Activated B cell treated with CpG ODN at 0.5 μM for 24 hours (primary cell): Measurements from ENCODE around the gene DRAXIN. TPM values are rescaled to one million over a fixed set of nuclear protein-coding genes. Genes with fewer than 3 reads are reported as not detected.

Source experiments
- ATAC-seq: fragments of 200-7000 bp; cut with Tn5 transposase; one replicate; pipeline ENCODE4 v1.10.0; 2021; ENCODE audit warnings: low read depth, mild to moderate bottlenecking, moderate library complexity
- CTCF ChIA-PET: fragments of 350-600 bp; sonication (Branson Sonifier 250); formaldehyde crosslinking; loops from one replicate; lab custom pipeline; 2021; ENCODE audit warnings: antibody characterized with exemption; lab: Charles Lee
- POLR2A ChIA-PET: fragments of 350-600 bp; sonication (Branson Sonifier 250); formaldehyde crosslinking; loops from one replicate; lab custom pipeline; 2021; ENCODE audit warnings: antibody characterized with exemption; lab: Charles Lee
- DNase-seq: peaks from one replicate; pipeline ENCODE4 v3.0.0; 2022
- H3K27ac Mint-ChIP-seq: one replicate; pipeline ENCODE4 v1.8.0; 2020; ENCODE audit warnings: mixed read lengths
- H3K27me3 Mint-ChIP-seq: one replicate; pipeline ENCODE4 v1.8.0; 2021; ENCODE audit warnings: mixed read lengths
- H3K36me3 Mint-ChIP-seq: one replicate; pipeline ENCODE4 v1.8.0; 2021; ENCODE audit warnings: low read depth, mixed read lengths
- H3K4me1 Mint-ChIP-seq: one replicate; pipeline ENCODE4 v1.8.0; 2021; ENCODE audit warnings: mixed read lengths
- H3K4me3 Mint-ChIP-seq: one replicate; pipeline ENCODE4 v1.8.0; 2020; ENCODE audit warnings: mild to moderate bottlenecking, mixed read lengths
- H3K9me3 Mint-ChIP-seq: one replicate; pipeline ENCODE4 v1.8.0; 2020; ENCODE audit warnings: mixed read lengths
- CTCF ChIP-seq: fragments of 200-600 bp; IDR thresholded peaks from one replicate; pipeline ENCODE4 v1.8.0; 2022; ENCODE audit warnings: antibody characterized with exemption, mild to moderate bottlenecking
- intact Hi-C: fragments of 100-400 bp; cut with micrococcal nuclease; formaldehyde crosslinking; loops from one replicate; pipeline ENCODE4 v1.15.1; 2024
- total RNA-seq: library from RNA; stranded (reverse); gene quantifications from 2 replicates; pipeline ENCODE4 v1.2.3, GENCODE V29; 2022

DRAXIN gene
- total RNA-seq, 1 donor from 2014 or later: 0.18 TPM

GRCh38 chr1:11680270-11681070, 11.0 kb upstream of the DRAXIN start:
- POLR2A ChIA-PET: interaction anchor here (0.7 to 4.5 kb wide), 8 partner anchors 11 to 228 kb away, joined by 3 to 38 read pairs (median 6); partner anchors contain the start of gene FBXO6
- H3K4me3 Mint-ChIP-seq: peak overlapping the region; percentile 92
- ATAC-seq (peak; percentile 3), DNase-seq (no peak)
- no peaks in the 10 kb centered on the region for H3K9me3 Mint-ChIP-seq
- no peaks in the 10 kb centered on the region for H3K27me3 Mint-ChIP-seq
- no peak for TF ChIP-seq CTCF
- H3K4me1 Mint-ChIP-seq: peaks cover 22% of the 10 kb centered on the region
- CTCF ChIA-PET: interaction anchor here (2.8 kb wide), 2 partner anchors 16 to 39 kb away, joined by 11 to 12 read pairs; partner anchors contain the start of gene FBXO6
- intact Hi-C loops: loop anchor here (1.0 to 2.0 kb wide), 6 partner anchors 16 to 408 kb away; partner anchors contain the start of genes AGTRAP, FBXO2, FBXO44 and FBXO6
- H3K27ac Mint-ChIP-seq: no peak overlapping the region
- H3K36me3 Mint-ChIP-seq: peaks cover 8% of the 10 kb centered on the region

DNA sequence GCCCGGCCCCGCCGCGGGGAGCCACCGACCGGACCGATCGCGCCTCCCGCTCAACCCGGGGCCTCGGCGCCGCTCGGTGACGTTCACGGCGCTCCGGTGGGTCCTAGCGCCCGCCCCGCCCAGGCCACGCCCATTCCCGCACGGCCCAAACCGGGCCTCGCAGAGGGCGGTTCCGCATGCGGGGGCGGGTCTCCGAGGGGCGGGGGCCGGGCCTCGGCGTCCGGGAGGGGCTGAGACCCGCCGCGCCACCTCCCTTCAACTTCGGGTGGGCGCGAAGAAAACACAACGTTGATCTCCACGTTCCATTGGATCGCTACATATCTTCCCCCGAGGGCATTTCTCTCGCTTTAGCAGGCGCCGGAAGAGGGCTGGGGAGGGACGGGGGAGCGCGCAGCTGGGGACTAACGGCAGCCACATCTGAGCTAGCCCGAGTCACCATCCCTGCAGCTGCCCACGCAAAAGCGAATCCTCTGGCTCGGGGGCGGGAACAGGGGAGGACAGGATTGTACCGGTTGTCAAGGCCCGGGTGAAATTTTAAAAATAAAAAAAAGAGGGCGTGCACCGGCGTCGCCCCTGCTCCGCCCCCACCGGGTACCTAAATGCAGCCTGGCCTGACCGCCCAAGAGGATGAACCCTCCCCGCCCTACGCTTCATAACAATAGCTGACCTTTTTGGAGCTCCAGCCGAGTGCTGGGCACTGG, 10.3 kb upstream of the DRAXIN start, which contains the start of gene MAD2L2:
MAD2L2 (minus strand) TSS at position 78 of the 701 bp plus-strand sequence. CDS start 547 bp downstream, outside the sequence.
- DNase-seq (peak; percentile 93), ATAC-seq (peak; percentile 90)
- Mint-ChIP-seq H3K4me3 (peak within 1 kb of the TSS; percentile 92), H3K27me3 (no peaks in the 10 kb centered on the region), H3K27ac (peak within 1 kb of the TSS; percentile 88), H3K36me3 (peaks cover 2% of the 10 kb centered on the region), H3K4me1 (peaks cover 22% of the 10 kb centered on the region), H3K9me3 (no peaks in the 10 kb centered on the region)
- ChIA-PET CTCF (interaction anchor here (1.0 to 2.8 kb wide), 3 partner anchors 17 to 38 kb away, joined by 3 to 12 read pairs (median 11); partner anchors contain the start of gene FBXO6), POLR2A (interaction anchor here (0.5 to 4.5 kb wide), 13 partner anchors 10 to 419 kb away, joined by 3 to 38 read pairs (median 3); partner anchors contain the start of genes DRAXIN and FBXO6)
- intact Hi-C loops: loop anchor here (1.0 to 2.0 kb wide), 6 partner anchors 17 to 408 kb away; partner anchors contain the start of genes AGTRAP, FBXO2, FBXO44 and FBXO6
- TF ChIP-seq CTCF: no peak

GRCh38 chr1:11682287-11682771, 9.2 kb upstream of the DRAXIN start:
- intact Hi-C loops: no loop called here
- H3K4me3 Mint-ChIP-seq: peak overlapping the region; percentile 59
- POLR2A ChIA-PET: interaction anchor here (0.5 to 4.5 kb wide), 9 partner anchors 18 to 421 kb away, joined by 3 to 38 read pairs (median 5); partner anchors contain the start of genes AGTRAP and FBXO6

GRCh38 chr1:11682799-11683198, 8.7 kb upstream of the DRAXIN start:
- peaks cover 2% of the 10 kb centered on the region for H3K27me3 Mint-ChIP-seq
- H3K9me3 Mint-ChIP-seq: no peaks in the 10 kb centered on the region
- CTCF ChIA-PET: interaction anchor here (2.8 kb wide), 2 partner anchors 19 to 37 kb away, joined by 11 to 12 read pairs; partner anchors contain the start of gene FBXO6
- no peak for DNase-seq
- H3K27ac Mint-ChIP-seq: no peak overlapping the region
- ATAC-seq: no peak
- POLR2A ChIA-PET: interaction anchor here (0.7 to 4.5 kb wide), 4 partner anchors 19 to 226 kb away, joined by 3 to 38 read pairs (median 28); partner anchors contain the start of genes AGTRAP and FBXO6
- intact Hi-C loops: no loop called here
- H3K36me3 Mint-ChIP-seq: peaks cover 2% of the 10 kb centered on the region
- peaks cover 22% of the 10 kb centered on the region for H3K4me1 Mint-ChIP-seq
- H3K4me3 Mint-ChIP-seq: no peak overlapping the region
- no peak for TF ChIP-seq CTCF

More at GRCh38 chr1:11682287-11682771, 9.2 kb upstream of the DRAXIN start:
- no peak for TF ChIP-seq CTCF
- H3K4me1 Mint-ChIP-seq: peaks cover 22% of the 10 kb centered on the region
- DNase-seq (no peak), ATAC-seq (no peak)
- no peak overlapping the region for H3K27ac Mint-ChIP-seq
- H3K9me3 Mint-ChIP-seq: no peaks in the 10 kb centered on the region
- CTCF ChIA-PET: interaction anchor here (1.0 to 2.8 kb wide), 3 partner anchors 18 to 39 kb away, joined by 3 to 12 read pairs (median 11); partner anchors contain the start of gene FBXO6
- peaks cover 2% of the 10 kb centered on the region for H3K36me3 Mint-ChIP-seq
- no peaks in the 10 kb centered on the region for H3K27me3 Mint-ChIP-seq
